BE2C (cell line): Measurements from ENCODE around the gene RTKN2.

Experiments
- DNase-seq: peaks from one replicate; pipeline ENCODE4 v3.0.0-alpha.2; 2020
- H3K27me3 ChIP-seq: fragments of 250-450 bp; sonication (Bioruptor Pico); 2 replicates; pipeline ENCODE4 v1.5.1; 2020; ENCODE audit warnings: mild to moderate bottlenecking
- H3K36me3 ChIP-seq: fragments of 250-450 bp; sonication (Bioruptor Pico); 2 replicates; pipeline ENCODE4 v1.5.1; 2020; ENCODE audit warnings: mild to moderate bottlenecking
- H3K4me1 ChIP-seq: fragments of 250-450 bp; sonication (Bioruptor Pico); 2 replicates; pipeline ENCODE4 v1.5.1; 2020
- H3K4me3 ChIP-seq: 2 replicates; pipeline ENCODE4 v1.5.1; 2011; ENCODE audit warnings: low read depth, low read length
- H3K9me3 ChIP-seq: fragments of 250-450 bp; sonication (Bioruptor Pico); 2 replicates; pipeline ENCODE4 v1.5.1; 2020
- CTCF ChIP-seq: IDR thresholded peaks from 2 replicates; pipeline ENCODE4 v1.5.1; 2012; ENCODE audit warnings: mild to moderate bottlenecking, low read depth, low read length

Gene RTKN2

GRCh38 chr10:62196528-62196927 lies 72.1 kb downstream of the RTKN2 start:
- H3K27me3 ChIP-seq: no peaks in the 10 kb centered on the region
- no peaks in the 10 kb centered on the region for H3K36me3 ChIP-seq
- no peaks in the 10 kb centered on the region for H3K9me3 ChIP-seq
- H3K4me3 ChIP-seq: no peak overlapping the region
- no peak for TF ChIP-seq CTCF
- no peak for DNase-seq
- H3K4me1 ChIP-seq: no peaks in the 10 kb centered on the region

- H3K27me3 ChIP-seq: no peaks in the 10 kb centered on the region
- no peaks in the 10 kb centered on the region for H3K4me1 ChIP-seq
- no peak for DNase-seq
- no peak for TF ChIP-seq CTCF
- no peak overlapping the region for H3K4me3 ChIP-seq
- H3K36me3 ChIP-seq: no peaks in the 10 kb centered on the region
- H3K9me3 ChIP-seq: no peaks in the 10 kb centered on the region
Measured at GRCh38 chr10:62195675-62195926, 73.0 kb downstream of the RTKN2 start.

DNA sequence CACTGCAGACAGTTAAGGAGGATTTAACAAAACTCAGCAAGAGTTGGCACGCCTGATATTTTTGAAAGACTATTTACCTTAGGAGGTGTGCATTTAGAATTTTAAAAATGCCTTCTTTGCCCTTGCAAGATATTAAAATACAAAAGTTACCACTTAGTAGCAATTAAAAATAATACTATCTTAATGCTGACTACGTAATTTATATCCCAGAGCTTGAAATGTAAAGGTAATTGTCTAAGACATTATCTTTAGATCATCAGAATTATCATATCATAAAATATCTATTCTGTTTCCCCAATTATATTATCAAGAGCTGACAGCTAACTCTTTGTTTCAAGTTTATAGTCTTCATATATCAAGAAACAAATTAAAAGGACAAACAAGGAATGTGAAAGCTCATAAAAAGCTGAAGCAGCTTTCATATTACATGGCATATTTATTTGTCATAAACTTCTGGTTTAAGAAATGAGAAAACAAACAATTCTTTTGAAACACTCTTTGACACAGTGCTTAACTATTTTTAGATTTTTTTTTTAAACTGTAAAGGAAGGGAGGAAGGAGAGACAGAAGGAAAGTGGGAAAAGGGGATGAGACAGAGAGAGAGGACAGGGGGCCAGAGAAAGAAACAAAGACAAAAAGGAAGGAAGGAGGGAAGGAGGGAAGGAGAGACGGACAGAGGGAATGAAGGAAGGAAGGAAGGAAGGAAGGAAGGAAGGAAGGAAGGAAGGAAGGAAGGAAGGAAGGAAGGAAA lies 73.5 kb downstream of the RTKN2 start:
- H3K9me3 ChIP-seq: no peaks in the 10 kb centered on the region
- no peaks in the 10 kb centered on the region for H3K27me3 ChIP-seq
- no peaks in the 10 kb centered on the region for H3K4me1 ChIP-seq
- H3K4me3 ChIP-seq: no peak overlapping the region
- no peak for DNase-seq
- no peaks in the 10 kb centered on the region for H3K36me3 ChIP-seq
- TF ChIP-seq CTCF: no peak

- Histone ChIP-seq H3K9me3 (no peaks in the 10 kb centered on the region), H3K4me1 (no peaks in the 10 kb centered on the region), H3K4me3 (no peak overlapping the region), H3K27me3 (no peaks in the 10 kb centered on the region), H3K36me3 (no peaks in the 10 kb centered on the region)
- TF ChIP-seq CTCF: no peak
- no peak for DNase-seq
Measured at GRCh38 chr10:62193479-62193878, 75.2 kb downstream of the RTKN2 start.

- TF ChIP-seq CTCF: no peak
- Histone ChIP-seq H3K9me3 (no peaks in the 10 kb centered on the region), H3K4me3 (no peak overlapping the region), H3K27me3 (no peaks in the 10 kb centered on the region), H3K4me1 (no peaks in the 10 kb centered on the region), H3K36me3 (no peaks in the 10 kb centered on the region)
- DNase-seq: no peak
Measured at GRCh38 chr10:62189131-62189530, 79.5 kb downstream of the RTKN2 start.

- Histone ChIP-seq H3K4me1 (no peaks in the 10 kb centered on the region), H3K27me3 (no peaks in the 10 kb centered on the region), H3K36me3 (no peaks in the 10 kb centered on the region), H3K9me3 (no peaks in the 10 kb centered on the region), H3K4me3 (no peak overlapping the region)
- no peak for TF ChIP-seq CTCF
- no peak for DNase-seq
Measured at GRCh38 chr10:62188021-62188616, 80.5 kb downstream of the RTKN2 start.
